Measurements from ENCODE around the gene PGLYRP4. TPM values are rescaled to one million over a fixed set of nuclear protein-coding genes. Genes with fewer than 3 reads are reported as not detected.

PGLYRP4 gene
- total RNA-seq = not detected
- not detected for polyA plus RNA-seq (ENCODE audit: insufficient read length in 6 of 6)
- long read RNA-seq, donor 1, partial matches to known transcripts = 77 of 109 reads
- long read RNA-seq, donor 1, other reads (novel, unspliced or antisense) = 32 of 109 reads
- long read RNA-seq, donor 2 = 0 reads
- long read RNA-seq, donor 3, partial matches to known transcripts = 30 of 58 reads
- long read RNA-seq, donor 3, other reads (novel, unspliced or antisense) = 28 of 58 reads
- long read RNA-seq, donor 4 = 0 reads
- long read RNA-seq, donor 5, partial matches to known transcripts = 52 of 74 reads
- long read RNA-seq, donor 5, other reads (novel, unspliced or antisense) = 22 of 74 reads
- long read RNA-seq, donor 6 = 0 reads
- long read RNA-seq, donor 7, partial matches to known transcripts = 49 of 96 reads
- long read RNA-seq, donor 7, other reads (novel, unspliced or antisense) = 47 of 96 reads
- long read RNA-seq, donor 8 = 0 reads
- long read RNA-seq, donor 9 = 0 reads
- long read RNA-seq, donor 10 = 0 reads
- long read RNA-seq, donor 11 = 0 reads
- long read RNA-seq, donor 12, partial matches to known transcripts = 26 of 38 reads
- long read RNA-seq, donor 12, other reads (novel, unspliced or antisense) = 12 of 38 reads

DNA sequence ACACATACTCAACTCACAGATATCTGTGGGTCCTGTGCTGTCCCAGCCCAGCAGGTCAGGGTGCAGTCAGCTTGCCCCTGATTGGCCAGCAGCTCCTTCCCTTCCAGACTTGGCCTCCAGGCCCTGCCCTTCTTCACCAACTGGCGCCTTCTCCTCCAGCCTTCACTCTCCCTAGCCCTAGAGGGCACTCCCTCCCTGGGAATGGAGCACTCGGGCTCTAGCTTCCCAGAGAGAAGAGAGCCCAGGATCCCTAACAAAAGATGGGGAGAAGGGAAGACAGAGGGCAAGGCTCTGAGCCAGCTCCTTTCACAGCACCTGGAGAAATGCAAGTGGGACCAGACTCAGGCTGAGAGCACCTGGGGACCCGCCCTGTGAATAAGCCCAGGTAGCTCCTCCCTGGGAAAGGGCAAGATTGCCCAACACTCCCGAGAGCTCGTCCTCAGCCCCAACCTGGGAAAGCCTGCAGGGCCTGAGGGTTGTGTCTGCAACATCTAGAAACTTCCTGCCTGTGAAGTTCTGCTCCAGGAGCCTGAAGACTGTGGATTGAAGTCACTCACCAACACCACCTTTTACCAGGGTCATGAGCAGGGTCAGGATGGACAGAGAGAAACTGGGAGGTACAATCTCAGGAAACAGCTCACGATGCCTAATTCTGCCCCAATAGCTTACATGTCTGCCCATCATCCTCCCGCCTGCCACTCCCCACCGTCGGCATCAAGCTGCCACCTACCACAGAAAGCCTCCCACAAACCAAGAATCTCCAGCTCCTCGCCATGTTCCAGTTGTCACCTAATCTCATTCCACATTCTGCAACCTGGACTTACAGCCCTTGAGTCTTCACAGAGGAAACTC lies at the start of gene PGLYRP4:
Gene PGLYRP4, minus strand, starts transcription at position 331 of the 852 bp plus-strand sequence. CDS start 909 bp downstream, outside the sequence.
- H3K4me1 ChIP-seq = peaks cover 0 to 29% of the 10 kb centered on the region in 2 donors
- H3K27ac ChIP-seq = no peak within 1 kb of the TSS
- H3K27me3 ChIP-seq = peaks cover 6 to 45% of the 10 kb centered on the region in 2 donors
- intact Hi-C loops (cut with DNase I) = no loop called here
- H3K36me3 ChIP-seq = no peaks in the 10 kb centered on the region
- DNase-seq (no peak), ATAC-seq (peak; percentile 13)
- H3K9me3 ChIP-seq = no peaks in the 10 kb centered on the region
- no peak within 1 kb of the TSS for H3K4me3 ChIP-seq
- TF ChIP-seq, protein P1, sequence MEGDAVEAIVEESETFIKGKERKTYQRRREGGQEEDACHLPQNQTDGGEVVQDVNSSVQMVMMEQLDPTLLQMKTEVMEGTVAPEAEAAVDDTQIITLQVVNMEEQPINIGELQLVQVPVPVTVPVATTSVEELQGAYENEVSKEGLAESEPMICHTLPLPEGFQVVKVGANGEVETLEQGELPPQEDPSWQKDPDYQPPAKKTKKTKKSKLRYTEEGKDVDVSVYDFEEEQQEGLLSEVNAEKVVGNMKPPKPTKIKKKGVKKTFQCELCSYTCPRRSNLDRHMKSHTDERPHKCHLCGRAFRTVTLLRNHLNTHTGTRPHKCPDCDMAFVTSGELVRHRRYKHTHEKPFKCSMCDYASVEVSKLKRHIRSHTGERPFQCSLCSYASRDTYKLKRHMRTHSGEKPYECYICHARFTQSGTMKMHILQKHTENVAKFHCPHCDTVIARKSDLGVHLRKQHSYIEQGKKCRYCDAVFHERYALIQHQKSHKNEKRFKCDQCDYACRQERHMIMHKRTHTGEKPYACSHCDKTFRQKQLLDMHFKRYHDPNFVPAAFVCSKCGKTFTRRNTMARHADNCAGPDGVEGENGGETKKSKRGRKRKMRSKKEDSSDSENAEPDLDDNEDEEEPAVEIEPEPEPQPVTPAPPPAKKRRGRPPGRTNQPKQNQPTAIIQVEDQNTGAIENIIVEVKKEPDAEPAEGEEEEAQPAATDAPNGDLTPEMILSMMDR (IDR thresholded peaks at IDR 0.05) = no peak

- Histone ChIP-seq H3K36me3 (no peaks in the 10 kb centered on the region), H3K4me3 (no peak overlapping the region), H3K9me3 (no peaks in the 10 kb centered on the region), H3K27ac (no peak overlapping the region), H3K27me3 (peaks cover 0 to 20% of the 10 kb centered on the region in 2 donors), H3K4me1 (peaks cover 0 to 37% of the 10 kb centered on the region in 2 donors)
- intact Hi-C loops (cut with DNase I) = no loop called here
- DNase-seq (no peak), ATAC-seq (no peak)
- TF ChIP-seq, protein P1 (IDR thresholded peaks at IDR 0.05) = no peak
Measured at GRCh38 chr1:153397924-153398651, 49.4 kb upstream of the PGLYRP4 start.

DNA sequence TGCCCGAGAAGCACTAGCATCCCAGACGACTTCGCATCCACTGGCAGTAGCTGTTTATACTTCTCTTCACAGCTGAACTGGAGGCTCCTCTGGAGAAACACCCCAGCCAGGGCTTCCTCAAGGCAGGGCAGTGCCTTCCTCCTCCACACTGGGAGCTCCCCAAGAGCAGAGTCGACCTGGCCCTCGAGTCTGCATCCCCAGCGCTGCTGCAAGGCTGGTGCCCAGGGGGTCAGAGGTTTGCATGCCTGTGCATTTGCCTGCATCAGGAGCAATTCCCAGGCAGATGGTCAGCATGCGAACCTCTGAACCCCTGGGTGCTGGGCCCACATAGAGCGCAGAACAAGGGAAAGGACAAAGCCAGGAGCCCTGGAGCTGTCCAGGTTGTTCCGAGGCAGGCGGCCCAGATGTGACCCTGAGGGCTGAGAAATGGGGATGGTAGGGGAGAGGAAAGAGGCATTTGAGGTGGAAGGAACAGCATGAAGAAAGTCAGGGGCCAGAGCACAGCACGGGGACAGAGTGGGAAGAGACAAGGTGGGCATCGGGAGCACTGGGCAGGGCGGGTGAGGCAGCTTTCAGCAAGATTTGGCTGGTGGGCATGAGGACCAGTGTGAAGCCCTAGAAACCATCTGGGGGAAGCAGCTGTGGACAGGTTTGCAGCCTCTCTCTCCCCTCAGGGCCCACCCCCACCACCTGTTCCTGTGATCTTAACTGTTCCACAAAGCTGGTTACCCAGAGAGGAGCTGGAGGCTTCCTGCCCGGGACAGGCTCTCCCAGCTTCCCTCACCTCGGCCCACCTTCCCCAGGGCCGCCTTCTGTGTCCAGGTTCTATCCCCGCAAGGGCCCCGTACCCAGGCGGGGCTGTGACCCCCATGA lies 48.6 kb upstream of the PGLYRP4 start:
- ATAC-seq (no peak), DNase-seq (no peak)
- Histone ChIP-seq H3K4me1 (peaks cover 0 to 41% of the 10 kb centered on the region in 2 donors), H3K27ac (no peak overlapping the region), H3K9me3 (no peaks in the 10 kb centered on the region), H3K4me3 (no peak overlapping the region), H3K36me3 (no peaks in the 10 kb centered on the region), H3K27me3 (peaks cover 0 to 20% of the 10 kb centered on the region in 2 donors)
- intact Hi-C loops (cut with DNase I) = no loop called here
- TF ChIP-seq, protein P1 (IDR thresholded peaks at IDR 0.05) = no peak

DNA sequence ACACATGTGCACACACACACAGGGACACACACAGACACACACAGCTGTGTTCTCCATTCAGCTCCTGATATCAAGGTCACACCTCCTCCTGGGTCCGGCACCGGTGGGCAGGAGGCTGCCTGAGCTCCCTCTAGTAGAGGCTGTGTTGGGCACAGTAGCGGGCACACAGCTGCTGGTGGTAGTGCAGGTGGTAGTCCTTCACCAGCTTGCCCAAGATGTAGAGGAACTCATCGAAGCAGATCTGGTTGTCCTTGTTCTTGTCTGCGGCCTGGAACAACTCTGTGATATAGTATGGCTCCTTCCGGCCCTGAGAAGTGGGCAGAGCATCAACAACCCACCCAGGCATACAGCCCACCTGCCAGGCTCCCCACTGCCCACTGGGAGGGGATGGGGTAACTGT lies 47.8 kb upstream of the PGLYRP4 start:
- DNase-seq = no peak
- Histone ChIP-seq H3K36me3 (no peaks in the 10 kb centered on the region), H3K4me1 (peaks cover 0 to 45% of the 10 kb centered on the region in 2 donors), H3K27ac (no peak overlapping the region), H3K4me3 (no peak overlapping the region), H3K27me3 (peaks cover 0 to 22% of the 10 kb centered on the region in 2 donors), H3K9me3 (no peaks in the 10 kb centered on the region)
- ATAC-seq = no peak
- TF ChIP-seq, protein P1 (IDR thresholded peaks at IDR 0.05) = no peak
- intact Hi-C loops (cut with DNase I) = no loop called here
